Gastrocnemius medialis (tissue), 4 donors: ENCODE results near the gene SLC22A1.

ENCODE experiments used
- CTCF ChIP-seq, 5 experiments: fragments of 450-650 bp in 3 of 5; fragments of 200-600 bp in 2 of 5; sonication (generic) in 2 of 5; IDR thresholded peaks in 4 of 5; conservative IDR thresholded peaks in 1 of 5; 1 replicate in 4 of 5; 2 replicates in 1 of 5; pipeline ENCODE4 v1.5.1; 2016 to 2019; ENCODE audit warnings: antibody characterized with exemption in 5 of 5, mild to moderate bottlenecking in 3 of 5, moderate library complexity in 3 of 5
- POLR2A ChIP-seq, 2 donors: fragments of 450-650 bp; IDR thresholded peaks; one replicate each; pipeline ENCODE4 v1.6.1; 2017; ENCODE audit warnings: antibody characterized with exemption in 2 of 2, mild to moderate bottlenecking in 2 of 2, moderate library complexity in 2 of 2

GRCh38 chr6:160115421-160115820, 6.2 kb upstream of the SLC22A1 start:
- TF ChIP-seq CTCF (IDR thresholded peaks at IDR 0.05 in 4 of 5, conservative IDR thresholded peaks at IDR 0.05 in 1 of 5) (no peak), POLR2A (IDR thresholded peaks at IDR 0.05) (no peak)
